ENCODE measurements around the gene TSC1.
"Not testable (repeated sequence)": the region's sequence is repeated elsewhere in the genome, so short reads cannot be mapped to it uniquely, and the experiment has no call there.

The TSC1 gene

GRCh38 chr9:132975961-132976360, 31.5 kb upstream of the TSC1 start:
- DNase-seq = no peak

DNA sequence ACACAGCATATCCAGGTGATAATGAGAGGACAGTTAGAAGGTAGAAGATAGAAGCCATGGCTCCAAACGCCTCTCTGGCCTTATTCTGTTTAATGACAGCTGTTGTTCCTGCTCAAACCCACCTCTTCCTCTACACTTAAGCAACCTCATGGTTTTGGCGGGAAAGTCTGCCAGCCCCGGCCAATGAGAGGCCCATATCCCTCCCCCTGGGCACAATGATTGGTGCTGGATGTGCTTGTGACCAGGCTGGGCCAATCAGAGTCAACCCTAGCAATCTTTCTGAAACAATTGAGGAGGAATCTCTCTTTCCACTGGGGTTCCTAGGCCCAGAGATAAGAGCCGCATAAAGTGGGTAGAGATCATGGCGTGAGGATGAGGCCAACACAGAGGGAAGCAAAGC, 29.3 kb upstream of the TSC1 start:
- no peak for DNase-seq

- DNase-seq = no peak
These were observed 28.8 kb upstream of the TSC1 start for GRCh38 chr9:132973166-132973565.

- no peak for DNase-seq
These were observed 26.1 kb upstream of the TSC1 start for GRCh38 chr9:132970324-132971062.

GRCh38 chr9:132969783-132970182, 25.4 kb upstream of the TSC1 start:
- DNase-seq = no peak

DNA sequence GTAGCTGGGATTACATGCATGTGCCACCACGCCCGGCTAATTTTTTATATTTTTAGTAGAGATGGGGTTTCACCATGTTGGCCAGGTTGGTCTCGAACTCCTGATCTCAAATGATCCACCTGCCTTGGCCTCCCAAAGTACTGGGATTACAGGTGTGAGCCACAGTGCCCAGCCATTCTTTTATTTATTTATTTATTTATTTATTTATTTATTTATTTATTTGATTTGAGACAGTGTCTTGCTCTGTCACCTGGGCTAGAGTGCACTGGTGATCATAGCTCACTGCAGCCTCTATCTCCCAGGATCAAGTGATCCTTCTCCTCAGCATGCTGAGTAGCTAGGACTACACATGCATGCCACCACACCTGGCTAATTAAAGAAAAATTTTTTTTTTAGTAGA, 23.5 kb upstream of the TSC1 start:
- DNase-seq = not testable (repeated sequence)

DNA sequence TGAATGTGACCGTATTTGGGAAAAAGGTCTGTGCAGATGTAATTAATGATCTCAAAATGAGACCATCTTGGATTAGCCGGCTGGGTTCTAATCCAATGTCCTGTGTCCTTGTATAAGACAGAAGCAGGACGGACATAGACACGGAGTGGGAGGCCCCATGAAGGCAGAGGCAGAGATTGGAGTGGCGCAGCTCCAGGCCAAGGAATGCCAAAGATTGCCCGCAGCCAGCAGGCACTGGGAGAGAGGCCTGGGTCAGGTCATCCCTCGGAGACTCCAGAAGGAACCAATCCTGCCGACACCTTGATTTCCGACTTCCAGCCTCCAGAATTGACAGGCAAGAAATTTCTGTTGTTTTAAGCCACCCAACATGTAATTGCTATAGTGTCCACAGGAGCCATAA, 21.1 kb upstream of the TSC1 start:
- no peak for DNase-seq

GRCh38 chr9:132961002-132961401, 16.6 kb upstream of the TSC1 start:
- DNase-seq = no peak

- no peak for DNase-seq
These were observed 13.4 kb upstream of the TSC1 start for GRCh38 chr9:132957805-132958204.

DNA sequence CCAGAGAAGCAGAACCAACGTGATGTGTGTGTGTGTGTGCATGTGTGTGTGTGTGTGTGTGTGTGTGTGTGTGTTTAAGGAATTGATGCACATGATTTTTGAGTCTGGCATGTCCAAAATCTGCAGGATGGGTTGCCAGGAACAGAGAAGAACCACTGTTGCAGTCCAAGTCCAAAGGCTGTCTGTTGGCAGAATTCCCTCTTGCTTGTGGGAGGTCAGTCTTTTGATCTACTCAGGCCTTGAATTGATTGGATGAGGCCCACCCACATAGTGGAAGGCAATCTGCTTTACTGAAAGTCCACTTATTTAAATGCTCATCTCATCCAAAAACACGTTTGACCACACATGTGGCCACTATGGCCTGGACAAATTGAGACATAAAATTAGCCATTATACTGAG, 11.4 kb upstream of the TSC1 start:
- DNase-seq = no peak

GRCh38 chr9:132955123-132955522, 10.7 kb upstream of the TSC1 start:
- DNase-seq = no peak

GRCh38 chr9:132949709-132950108, 5.3 kb upstream of the TSC1 start:
- DNase-seq = no peak

DNA sequence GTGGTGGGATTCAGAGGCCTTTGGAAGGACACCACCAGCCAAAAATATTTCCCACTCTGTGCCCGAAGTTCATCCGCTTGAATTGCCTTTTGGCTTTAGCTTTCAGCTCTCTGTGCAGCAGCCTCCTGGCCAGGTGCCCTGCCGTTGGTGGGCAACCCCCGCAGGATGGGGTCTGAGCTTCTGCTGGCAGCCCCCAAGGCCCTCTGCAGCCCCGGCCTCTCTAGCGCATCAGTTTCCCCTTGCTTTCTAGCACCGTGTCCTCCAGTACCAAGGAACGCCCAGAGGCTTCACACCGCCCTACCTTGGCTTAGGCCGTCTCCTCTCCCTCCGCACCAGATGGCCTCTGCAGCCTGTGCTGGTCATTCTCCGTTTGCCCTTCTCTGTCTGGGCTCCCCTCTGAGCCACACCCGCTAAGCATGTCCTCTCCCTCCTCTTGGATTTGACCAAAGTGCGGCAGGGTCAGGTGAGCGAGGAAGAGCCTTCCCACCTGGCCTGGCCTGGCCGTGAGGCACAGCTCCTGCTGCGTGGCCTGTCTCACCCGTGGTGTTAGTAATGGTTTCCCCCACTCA, 4.2 kb upstream of the TSC1 start:
- DNase-seq = no peak

GRCh38 chr9:132947756-132948155, 3.3 kb upstream of the TSC1 start:
- DNase-seq = no peak

- DNase-seq = no peak
These were observed 2.3 kb upstream of the TSC1 start for GRCh38 chr9:132946631-132947295.

DNA sequence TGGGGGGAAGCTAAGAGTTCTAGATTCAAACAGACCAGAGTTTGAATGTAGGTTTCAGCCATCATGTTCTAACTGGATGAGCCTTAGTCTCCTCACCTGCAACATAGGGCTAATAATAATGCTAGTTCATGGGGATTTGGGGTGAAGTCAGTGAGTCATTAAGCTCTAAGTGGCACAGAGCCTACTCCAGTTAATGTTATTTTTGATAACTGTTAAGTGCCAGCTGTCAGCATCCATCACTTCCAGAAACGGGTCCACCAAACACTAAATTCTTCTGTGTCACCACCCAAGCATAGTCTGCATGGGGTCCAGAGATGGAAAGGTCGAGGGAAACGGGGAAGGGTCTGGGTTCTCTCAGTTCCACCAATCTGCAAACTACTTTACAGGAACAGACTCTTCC, 1.8 kb upstream of the TSC1 start:
- DNase-seq = no peak

DNA sequence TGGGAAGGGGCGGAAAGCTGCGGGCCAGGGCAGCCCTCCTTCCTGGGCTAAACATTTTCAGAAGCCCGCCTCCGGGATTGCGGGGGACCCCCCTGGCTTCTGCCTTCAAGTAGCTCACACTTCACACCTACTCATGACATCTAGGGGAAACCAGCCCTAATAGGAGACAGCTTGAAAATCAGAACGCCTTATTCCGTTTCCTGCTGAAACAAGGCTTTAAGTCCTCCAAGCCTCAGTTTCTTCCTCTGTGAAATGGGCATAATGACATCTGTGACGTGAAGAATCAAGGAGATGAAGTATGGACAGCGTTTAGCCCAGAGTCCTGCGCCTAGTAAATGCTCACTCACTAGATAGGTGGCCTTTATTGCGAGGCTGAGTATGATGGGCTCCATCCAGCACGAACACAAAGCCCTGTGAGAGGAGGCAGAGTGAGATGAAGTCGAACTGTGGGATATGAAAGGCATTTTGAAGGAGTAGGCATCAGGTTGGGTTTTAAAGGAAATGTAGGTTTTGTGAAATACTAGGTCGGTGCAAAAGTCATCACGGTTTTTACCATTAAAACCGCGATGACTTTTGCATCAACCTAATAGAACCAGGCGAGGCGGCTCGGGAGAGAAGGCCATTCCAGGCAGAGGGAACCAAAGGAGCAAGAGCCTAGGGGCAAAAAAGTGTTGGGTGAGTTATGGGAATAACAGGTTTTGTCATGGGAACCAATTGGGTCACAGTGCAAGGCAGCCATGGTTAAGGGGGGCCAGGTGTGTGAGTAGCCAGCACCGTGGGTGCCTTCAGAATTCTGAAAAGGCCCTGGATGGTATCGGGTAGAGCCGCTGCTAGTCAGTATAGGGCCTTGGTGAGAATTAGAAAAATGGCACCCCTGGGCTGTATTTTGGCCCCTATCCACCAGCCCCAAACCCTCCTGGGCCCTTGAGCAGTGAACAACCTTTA, 1.0 kb upstream of the TSC1 start:
- no peak for DNase-seq

DNA sequence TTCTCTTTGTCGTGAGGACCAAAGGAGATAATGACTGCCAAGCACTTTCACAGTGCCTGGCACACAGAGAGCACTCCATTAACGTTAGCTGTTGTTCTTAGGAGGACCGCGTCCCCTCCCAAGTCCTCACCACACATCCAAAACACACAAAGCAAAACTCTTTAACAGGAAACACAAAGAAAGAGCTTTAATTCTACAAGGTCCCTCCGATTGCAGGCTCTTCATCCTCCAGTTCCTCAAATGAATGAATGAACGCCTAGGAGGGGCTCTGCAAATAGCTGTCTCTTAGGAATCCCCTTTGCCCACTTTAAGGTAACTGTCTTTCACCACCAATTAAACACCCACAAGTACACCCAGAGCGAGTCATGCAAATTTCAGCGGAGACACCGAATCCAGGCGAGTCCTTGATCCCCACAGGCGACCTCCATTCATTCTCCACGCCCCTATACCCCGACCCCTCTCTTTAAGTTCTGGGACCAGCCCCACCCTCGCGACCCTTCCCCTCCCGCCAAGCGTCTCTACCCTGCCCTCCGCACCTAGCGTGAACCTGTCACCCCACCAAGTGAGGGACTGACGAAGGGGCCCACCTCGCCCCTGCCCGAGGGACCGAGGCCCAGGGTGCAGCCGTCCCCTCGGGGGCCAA, 644 bp downstream of the TSC1 start:
- no peak for DNase-seq

DNA sequence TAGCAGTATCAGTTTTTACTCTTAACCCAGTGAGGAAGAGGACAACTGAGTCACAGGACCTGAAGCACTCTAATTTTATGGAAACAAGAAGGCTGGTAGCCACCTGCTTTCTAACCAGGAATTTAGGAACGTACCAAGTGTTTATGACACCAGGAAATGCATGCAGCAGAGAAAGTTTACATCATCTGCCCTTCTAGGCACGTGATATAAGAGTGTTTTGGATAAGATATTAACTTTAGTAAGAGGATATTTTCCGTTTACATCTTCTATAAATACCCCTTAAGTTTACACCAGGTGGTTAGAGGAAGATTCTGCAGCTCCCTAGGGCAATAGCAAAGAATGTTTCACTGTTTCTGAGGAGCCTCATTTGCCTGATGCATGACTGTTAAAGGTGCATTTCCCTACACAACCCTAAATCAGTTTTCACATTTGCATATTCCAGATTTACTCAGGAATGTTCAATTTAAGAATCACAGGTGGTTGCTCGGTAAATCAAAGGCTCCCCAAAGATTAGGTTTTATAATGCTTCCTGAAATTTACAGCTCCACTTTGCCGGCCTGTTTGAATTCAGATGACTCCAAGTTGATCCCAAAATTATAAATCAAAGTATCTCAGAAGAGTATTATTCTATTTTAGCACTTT, 1.8 kb downstream of the TSC1 start:
- no peak for DNase-seq

DNA sequence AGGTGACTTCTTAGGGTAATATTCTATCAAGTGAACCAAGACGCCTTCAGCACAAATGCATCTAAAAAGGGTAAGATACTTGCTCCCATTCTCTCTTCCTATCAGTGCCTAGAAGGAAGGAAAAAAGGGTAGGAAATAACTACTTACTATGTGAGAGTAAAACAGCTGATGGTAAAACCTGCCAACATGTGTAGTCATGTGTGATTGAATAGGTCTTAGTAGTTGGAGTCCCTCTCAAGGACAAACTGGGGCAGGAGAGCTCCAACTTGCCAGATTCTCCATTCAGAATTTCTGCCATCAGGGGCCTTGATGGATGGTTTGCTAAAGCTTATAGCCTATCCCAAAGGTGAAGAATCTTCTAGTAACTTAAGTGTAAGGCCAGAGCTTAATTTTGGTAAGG, 5.2 kb downstream of the TSC1 start:
- no peak for DNase-seq

DNA sequence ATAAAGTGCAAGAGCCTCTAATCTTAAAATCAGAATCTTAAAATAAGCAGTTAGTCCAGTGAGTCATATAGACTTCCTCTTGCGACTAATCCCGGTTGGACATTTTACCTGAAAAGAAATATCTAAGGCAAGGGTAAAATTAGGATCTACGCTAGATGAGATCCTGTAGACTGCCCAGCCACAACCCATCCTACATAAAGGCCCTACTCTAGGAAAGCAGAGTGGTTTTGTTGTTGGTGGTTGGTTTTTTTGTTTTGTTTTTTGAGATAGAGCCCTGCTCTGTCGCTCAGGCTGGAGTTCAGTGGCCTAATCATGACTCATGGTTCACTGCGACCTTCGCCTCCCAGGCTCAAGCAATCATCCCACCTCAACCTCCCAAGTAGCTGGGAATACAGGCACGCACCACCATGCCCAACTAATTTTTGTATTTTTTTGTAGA, 6.9 kb downstream of the TSC1 start:
- no peak for DNase-seq

DNA sequence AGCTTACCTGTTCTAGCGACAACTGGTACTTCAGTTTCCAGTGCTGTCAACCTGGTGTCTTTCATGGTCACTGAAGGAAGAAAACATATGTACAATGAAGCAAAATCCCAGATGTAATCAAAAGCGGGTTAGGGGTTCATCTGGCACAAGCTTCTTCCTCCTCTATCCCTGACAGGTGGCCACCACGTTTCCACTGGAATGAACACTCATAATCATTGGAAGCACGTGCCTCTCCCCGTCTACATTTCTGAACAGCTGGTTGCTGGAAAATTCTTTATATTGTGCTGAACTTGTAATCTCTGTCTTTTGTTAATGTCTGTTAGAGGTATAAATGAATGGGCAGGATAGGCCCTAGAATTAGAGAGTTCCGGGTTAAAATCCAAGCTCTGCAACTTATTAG, 9.4 kb downstream of the TSC1 start:
- no peak for DNase-seq
